ENCODE measurements around the gene GCN1. TPM values are rescaled to one million over a fixed set of nuclear protein-coding genes. Genes with fewer than 3 reads are reported as not detected.

Gene GCN1
- total RNA-seq: 100 to 1,000 TPM in 2 of 4 donors, 10 to 100 TPM in 2; 62.0 to 310 (median 101) TPM

- TF ChIP-seq POLR2AphosphoS5 (IDR thresholded peaks at IDR 0.05): peak; percentile 48 to 84 (median 49)
- no peak for TF ChIP-seq EP300 (IDR thresholded peaks at IDR 0.05)
- TF ChIP-seq POLR2A (IDR thresholded peaks at IDR 0.05): peak in 1 of 2 donors; percentile 82
- WGBS: 5% methylated on average over 23 of the region's 62 CpGs
- no peaks in the 10 kb centered on the region for H3K9me3 ChIP-seq
- peak within 1 kb of the TSS; percentile 92 for H3K4me3 ChIP-seq
- peak within 1 kb of the TSS; percentile 91 for H3K27ac ChIP-seq
- H3K36me3 ChIP-seq: peaks cover 37% of the 10 kb centered on the region
- DNase-seq (ENCODE audit: low spot score in 2 of 2): peak; percentile 88 to 90
- peaks cover 54% of the 10 kb centered on the region for H3K4me1 ChIP-seq
- H3K27me3 ChIP-seq: no peaks in the 10 kb centered on the region
Measured at GRCh38 chr12:120194534-120195395, at the start of gene GCN1. Gene GCN1, minus strand, starts transcription at chr12:120194715. Its CDS starts 18 bp downstream, at chr12:120194697.

DNA sequence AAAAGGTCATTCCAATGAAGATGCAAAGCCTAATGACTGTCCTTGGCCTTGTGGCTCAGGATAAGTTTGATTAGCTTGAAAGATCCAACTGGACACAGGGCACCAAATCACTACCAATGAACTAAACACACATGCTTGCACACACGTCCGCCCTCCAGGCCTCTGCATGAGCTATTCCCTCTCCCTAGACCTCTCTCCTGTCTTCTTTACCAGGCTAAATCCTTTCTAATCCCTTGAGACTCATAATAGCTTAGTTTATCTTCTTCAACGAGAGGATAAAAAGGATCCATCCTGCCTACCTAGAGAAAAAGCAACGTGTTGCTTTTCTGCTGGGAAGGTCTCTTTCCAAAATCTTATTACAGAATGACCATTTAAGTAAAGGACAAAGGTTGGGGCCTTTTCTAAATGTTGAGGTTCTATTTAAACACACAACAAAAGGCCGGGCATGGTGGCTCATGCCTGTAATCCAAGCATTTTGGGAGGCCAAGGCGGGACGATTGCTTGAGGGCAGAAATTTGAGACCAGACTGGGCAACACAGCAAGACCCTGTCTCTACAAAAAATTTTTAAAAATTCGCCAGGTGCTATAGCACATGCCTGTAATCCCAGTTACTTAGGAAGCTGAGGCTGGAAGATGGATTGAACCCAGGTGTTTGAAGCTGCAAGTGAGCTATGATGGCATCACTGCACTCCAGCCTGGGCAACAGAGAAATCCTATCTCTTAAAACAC is 48.6 kb upstream of the GCN1 start:
- no peak overlapping the region for H3K27ac ChIP-seq
- WGBS: 75% methylated on average over 8 of the region's 8 CpGs
- no peak for DNase-seq (ENCODE audit: low spot score in 2 of 2)
- H3K27me3 ChIP-seq: no peaks in the 10 kb centered on the region
- peaks cover 83% of the 10 kb centered on the region for H3K4me1 ChIP-seq
- no peaks in the 10 kb centered on the region for H3K9me3 ChIP-seq
- no peak overlapping the region for H3K4me3 ChIP-seq
- no peak for TF ChIP-seq POLR2AphosphoS5 (IDR thresholded peaks at IDR 0.05)
- H3K36me3 ChIP-seq: no peaks in the 10 kb centered on the region

DNA sequence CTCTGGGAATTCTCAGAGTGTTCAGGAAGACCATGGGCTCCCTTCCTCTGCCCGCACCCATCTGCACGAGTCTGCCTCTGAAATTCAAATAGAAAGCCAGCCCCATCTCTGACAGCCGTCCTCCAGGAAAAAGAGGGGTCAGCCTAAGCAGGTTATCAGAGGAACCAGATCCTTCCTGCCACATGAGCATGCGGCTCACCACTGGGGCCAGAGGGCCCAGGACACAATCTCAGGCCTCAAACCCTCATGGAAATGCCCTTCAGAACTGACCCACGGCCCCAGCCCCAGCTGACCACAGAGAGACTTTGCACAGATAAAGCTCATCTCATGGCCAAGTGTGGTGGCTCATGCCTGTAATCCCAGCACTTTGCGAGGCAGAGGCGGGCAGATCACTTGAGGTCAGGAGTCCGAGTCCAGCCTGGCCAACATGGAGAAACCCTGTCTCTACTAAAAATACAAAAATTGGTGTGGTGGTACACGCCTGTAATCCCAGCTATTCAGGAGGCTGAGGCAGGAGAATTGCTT is 47.8 kb upstream of the GCN1 start:
- Histone ChIP-seq H3K27ac (no peak overlapping the region), H3K4me1 (peaks cover 83% of the 10 kb centered on the region), H3K4me3 (no peak overlapping the region), H3K36me3 (no peaks in the 10 kb centered on the region), H3K9me3 (no peaks in the 10 kb centered on the region), H3K27me3 (no peaks in the 10 kb centered on the region)
- DNase-seq (ENCODE audit: low spot score in 2 of 2): no peak
- WGBS: 66% methylated on average over 7 of the region's 9 CpGs
- TF ChIP-seq POLR2A (IDR thresholded peaks at IDR 0.05) (no peak), EP300 (IDR thresholded peaks at IDR 0.05) (no peak), POLR2AphosphoS5 (IDR thresholded peaks at IDR 0.05) (no peak)
- TF ChIP-seq, protein P1, sequence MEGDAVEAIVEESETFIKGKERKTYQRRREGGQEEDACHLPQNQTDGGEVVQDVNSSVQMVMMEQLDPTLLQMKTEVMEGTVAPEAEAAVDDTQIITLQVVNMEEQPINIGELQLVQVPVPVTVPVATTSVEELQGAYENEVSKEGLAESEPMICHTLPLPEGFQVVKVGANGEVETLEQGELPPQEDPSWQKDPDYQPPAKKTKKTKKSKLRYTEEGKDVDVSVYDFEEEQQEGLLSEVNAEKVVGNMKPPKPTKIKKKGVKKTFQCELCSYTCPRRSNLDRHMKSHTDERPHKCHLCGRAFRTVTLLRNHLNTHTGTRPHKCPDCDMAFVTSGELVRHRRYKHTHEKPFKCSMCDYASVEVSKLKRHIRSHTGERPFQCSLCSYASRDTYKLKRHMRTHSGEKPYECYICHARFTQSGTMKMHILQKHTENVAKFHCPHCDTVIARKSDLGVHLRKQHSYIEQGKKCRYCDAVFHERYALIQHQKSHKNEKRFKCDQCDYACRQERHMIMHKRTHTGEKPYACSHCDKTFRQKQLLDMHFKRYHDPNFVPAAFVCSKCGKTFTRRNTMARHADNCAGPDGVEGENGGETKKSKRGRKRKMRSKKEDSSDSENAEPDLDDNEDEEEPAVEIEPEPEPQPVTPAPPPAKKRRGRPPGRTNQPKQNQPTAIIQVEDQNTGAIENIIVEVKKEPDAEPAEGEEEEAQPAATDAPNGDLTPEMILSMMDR (IDR thresholded peaks at IDR 0.05): no peak

DNA sequence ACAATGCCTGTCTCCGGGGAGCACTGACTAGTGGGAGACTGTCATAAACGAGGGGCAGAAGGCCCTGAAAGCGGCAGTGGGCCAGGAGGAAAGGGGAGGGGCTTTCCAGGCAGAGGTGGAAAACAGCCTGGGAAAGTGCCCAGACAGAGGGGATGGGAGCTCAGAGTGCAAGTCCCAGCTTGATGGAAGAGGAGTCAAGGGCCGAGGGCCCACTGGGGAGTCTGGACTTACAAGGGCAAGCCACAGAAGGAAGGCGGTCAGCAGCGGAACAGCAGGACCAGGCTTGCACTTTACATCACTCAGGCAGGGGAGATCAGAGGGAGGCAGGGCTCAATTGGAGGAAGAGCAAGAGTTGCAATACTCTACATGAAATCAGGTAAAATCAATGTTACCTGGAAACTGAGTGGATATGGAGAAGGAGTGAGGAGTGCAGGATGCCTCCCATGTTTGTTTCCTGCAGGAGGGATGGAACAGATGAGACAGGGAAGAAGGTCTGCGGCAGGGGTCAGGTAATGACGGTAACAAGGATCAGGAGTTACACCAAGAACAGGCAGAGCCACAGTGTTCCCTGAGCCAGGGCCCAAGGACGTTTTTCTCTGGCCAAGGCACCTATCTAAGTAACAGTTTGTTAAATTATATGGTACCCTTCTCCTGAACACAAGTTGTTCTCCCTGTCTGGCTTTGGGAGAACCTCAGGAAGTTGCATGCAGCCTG is 47.2 kb upstream of the GCN1 start:
- no peak for DNase-seq (ENCODE audit: low spot score in 2 of 2)
- no peak overlapping the region for H3K4me3 ChIP-seq
- no peaks in the 10 kb centered on the region for H3K36me3 ChIP-seq
- H3K27ac ChIP-seq: peak overlapping the region; percentile 20
- no peaks in the 10 kb centered on the region for H3K9me3 ChIP-seq
- no peaks in the 10 kb centered on the region for H3K27me3 ChIP-seq
- TF ChIP-seq EP300 (IDR thresholded peaks at IDR 0.05) (no peak), POLR2AphosphoS5 (IDR thresholded peaks at IDR 0.05) (no peak), POLR2A (IDR thresholded peaks at IDR 0.05) (no peak)
- TF ChIP-seq, protein P1 (IDR thresholded peaks at IDR 0.05): no peak
- WGBS: 48% methylated on average over 9 of the region's 9 CpGs
- H3K4me1 ChIP-seq: peaks cover 83% of the 10 kb centered on the region

DNA sequence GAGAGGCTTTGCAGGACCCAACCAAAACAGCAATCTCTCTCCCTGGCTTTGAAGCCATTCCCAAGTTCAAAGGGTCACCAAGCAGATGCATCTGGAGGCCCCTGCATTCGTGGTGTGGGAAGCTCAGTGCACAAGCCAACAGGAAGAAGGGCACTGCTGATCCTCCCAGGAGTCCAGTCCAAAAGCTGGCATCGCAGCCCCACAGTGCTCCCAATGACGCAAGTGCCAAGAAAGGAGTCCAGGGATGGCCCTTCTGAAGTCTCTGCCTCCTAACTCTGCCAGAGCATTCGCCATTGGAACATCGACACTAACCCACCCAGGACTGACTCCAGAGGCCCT is 45.9 kb upstream of the GCN1 start:
- DNase-seq (ENCODE audit: low spot score in 2 of 2): no peak
- Histone ChIP-seq H3K9me3 (no peaks in the 10 kb centered on the region), H3K4me1 (peaks cover 84% of the 10 kb centered on the region), H3K36me3 (no peaks in the 10 kb centered on the region), H3K27me3 (no peaks in the 10 kb centered on the region), H3K4me3 (no peak overlapping the region), H3K27ac (no peak overlapping the region)
- 39% methylated on average over 3 of the region's 5 CpGs for WGBS
- no peak for TF ChIP-seq POLR2A (IDR thresholded peaks at IDR 0.05)
- TF ChIP-seq POLR2AphosphoS5 (IDR thresholded peaks at IDR 0.05): no peak
- TF ChIP-seq EP300 (IDR thresholded peaks at IDR 0.05): no peak
- TF ChIP-seq, protein P1 (IDR thresholded peaks at IDR 0.05): no peak
